Skeletal muscle cell (primary cell): ENCODE data around the gene GGT7.
"Not testable (repeated sequence)": the region's sequence is repeated elsewhere in the genome, so short reads cannot be mapped to it uniquely, and the experiment has no call there.

Experiments used
- DNase-seq: peaks from one replicate; pipeline ENCODE4 v3.0.0-alpha.2; 2010; ENCODE audit warnings: low read depth
- H3K4me3 ChIP-seq: 2 replicates; pipeline ENCODE4 v1.5.1; 2011; ENCODE audit warnings: low read depth, mild to moderate bottlenecking, control low read depth, low read length, moderate library complexity

GGT7 gene

DNA sequence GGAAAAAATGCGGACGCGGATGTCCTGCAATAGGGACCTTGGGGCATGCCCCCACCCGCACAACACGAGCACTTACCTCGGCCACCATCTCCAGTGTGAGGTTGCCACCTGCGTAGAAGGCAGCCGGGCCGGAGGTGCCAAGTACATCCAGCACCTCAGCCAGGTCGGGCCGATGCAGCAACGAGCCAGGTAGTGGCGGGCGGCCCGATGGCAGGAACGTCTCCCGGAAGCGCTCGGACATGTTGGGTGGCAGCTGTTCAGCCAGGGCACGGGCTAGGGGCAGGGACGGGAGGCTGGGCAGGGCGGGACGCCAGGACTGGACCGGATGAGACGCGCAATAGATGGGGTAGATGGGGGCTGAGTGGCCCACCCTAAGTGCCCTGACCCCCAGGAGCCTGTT lies 13.3 kb downstream of the GGT7 start:
- DNase-seq = no peak
- H3K4me3 ChIP-seq = no peak overlapping the region

- no peak overlapping the region for H3K4me3 ChIP-seq
- no peak for DNase-seq
These were observed 20.4 kb downstream of the GGT7 start for GRCh38 chr20:34852298-34852697.

GRCh38 chr20:34850969-34851368 lies 21.7 kb downstream of the GGT7 start:
- DNase-seq = no peak
- H3K4me3 ChIP-seq = no peak overlapping the region

DNA sequence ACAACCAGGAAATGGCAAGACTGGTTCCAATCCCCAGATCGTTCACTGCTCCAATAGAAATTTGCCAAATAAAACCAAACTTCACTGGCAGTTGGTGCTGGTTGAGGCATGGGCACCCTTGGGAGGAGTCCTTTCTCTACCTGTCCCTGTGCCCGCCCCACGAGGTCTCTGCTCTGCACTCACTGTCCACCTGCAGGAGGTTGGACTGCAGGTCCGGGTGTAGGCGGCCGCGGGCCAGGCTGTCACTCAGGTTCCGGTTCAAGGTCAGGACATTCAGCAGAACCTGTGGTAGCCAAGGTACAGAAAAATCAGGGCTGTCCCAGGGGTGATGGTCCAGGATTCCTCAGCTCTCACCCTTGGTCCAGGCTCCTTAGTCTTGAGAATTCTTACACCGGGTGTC lies 22.9 kb downstream of the GGT7 start:
- no peak for DNase-seq
- no peak overlapping the region for H3K4me3 ChIP-seq

DNA sequence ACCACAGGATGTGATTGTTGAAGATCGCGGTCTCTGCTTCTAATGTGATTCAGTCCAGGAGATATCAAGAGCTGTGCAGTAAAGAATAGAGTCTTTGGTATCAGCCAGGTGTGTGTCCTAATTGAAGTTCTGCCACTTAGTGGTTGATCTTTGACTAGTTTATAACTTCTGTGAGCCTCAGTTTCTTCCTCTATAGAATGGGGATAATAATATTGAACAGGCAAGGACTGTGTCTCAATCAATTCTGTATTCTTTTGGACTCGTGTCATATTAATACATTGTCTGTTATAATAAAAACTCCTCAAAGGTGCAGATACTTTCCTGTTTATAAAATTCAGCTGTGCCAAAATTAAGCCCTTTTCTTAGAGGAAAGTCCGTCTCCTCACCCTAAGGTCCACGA lies 24.1 kb downstream of the GGT7 start:
- DNase-seq = no peak
- H3K4me3 ChIP-seq = no peak overlapping the region

GRCh38 chr20:34843421-34843820 lies 29.2 kb downstream of the GGT7 start:
- no peak for DNase-seq
- H3K4me3 ChIP-seq = no peak overlapping the region

DNA sequence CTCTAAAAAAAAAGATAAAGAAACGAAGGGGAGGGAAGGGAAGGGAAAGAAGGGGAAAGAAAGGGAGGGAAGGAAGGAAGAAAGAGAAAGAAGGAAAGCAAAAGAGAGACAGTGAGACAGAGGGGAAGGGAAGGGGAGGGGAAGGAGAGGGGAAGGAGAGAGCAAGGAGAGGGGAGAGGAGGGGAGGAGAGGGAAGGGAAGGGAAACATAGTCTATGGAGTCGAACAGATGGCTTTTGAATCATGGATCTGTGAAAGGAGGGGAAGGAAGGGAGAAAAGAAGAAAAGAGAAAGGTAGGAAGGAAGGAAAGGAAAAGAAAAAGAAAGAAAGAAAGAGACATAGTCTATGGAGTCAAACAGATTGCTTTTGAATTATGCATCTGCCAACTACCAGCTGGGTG lies 30.5 kb downstream of the GGT7 start:
- DNase-seq = no peak

DNA sequence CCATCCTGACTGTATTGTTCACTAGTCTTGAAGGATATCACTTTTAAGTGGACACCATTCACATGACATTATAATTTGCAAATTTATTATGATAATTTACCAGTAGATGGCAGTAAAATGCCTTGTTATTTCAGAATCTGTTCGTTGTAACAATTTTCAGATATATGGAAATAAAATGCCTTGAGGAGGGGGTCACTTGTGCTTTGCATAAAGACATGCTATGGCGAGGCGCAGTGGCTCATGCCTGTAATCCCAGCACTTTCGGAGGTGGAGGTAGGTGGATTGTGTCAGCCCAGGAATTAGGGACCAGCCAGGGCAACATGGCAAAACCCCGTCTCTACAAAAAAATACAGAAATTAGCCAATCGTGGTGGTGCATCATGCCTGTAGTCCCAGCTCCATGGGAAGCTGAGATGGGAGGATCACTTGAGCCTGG lies 38.2 kb downstream of the GGT7 start:
- DNase-seq = no peak

More for the DNA sequence above, 30.5 kb downstream of the GGT7 start:
- H3K4me3 ChIP-seq = no peak overlapping the region

DNA sequence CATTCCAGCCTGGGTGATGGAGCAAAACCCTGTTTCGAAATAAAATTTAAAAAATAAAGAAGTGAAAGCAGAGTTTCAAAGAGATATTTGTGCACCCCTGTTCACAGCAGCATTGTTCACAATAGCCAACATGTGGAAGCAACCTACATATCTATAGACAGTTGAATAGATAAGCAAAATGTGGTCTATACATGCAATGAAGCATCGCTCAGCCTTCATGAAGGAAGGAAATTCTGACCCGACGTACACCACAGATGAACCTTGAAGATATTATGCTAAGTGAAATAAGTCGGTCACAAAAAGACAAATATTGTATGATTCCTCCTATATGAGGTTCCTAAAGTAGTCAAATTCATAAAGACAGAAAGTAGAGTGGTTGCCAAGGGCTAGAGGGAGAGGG lies 40.7 kb downstream of the GGT7 start:
- no peak for DNase-seq
- no peak overlapping the region for H3K4me3 ChIP-seq

More for the DNA sequence above, 38.2 kb downstream of the GGT7 start:
- H3K4me3 ChIP-seq = peak overlapping the region; percentile 20

- no peak overlapping the region for H3K4me3 ChIP-seq
- no peak for DNase-seq
These were observed 43.5 kb downstream of the GGT7 start for GRCh38 chr20:34829191-34829590.

DNA sequence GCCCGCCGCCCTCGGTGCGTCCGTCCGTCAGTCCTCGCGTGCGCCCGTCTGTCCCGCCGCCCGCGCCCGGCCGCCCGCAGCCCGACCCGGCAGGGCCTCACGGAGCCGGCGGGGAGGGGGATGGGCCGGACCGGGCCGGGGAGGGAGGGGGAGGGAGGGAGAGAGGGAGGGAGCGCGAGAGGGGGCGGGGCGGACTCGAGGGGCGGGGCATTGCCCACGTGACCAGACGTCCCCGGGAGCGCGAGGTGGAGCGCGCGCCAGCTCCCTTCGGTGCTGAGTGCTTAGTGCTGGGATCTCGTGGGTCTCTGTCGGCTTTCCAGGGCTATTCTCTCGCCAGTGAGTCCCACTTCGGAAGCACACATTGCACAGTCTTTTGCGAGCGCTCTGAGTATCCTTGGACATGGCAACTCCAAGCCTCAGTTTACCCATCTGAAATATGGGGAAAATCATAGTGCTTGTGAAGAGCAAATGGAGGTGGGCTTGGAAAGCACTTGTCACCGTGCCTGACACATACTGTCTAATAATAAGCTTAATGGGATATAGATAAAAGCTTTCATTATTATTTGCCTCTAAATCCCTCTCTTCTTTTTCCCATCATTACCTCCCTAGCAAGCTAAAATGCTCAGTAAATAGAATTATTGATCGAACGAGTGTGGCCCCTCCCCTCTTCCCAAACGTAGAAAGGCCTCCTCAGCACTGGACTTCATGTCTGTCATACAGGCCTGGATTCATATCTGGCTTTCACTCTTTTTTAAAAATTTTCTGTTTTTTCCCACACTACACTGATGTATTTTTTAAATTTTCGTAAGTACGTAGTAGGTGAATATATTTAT lies 46.9 kb downstream of the GGT7 start, which contains the start of gene NCOA6:
NCOA6 (minus strand) TSS at position 122 of the 833 bp plus-strand sequence. CDS start 43,296 bp downstream, outside the sequence.
- peak; percentile 45 for DNase-seq
- H3K4me3 ChIP-seq = peak within 1 kb of the TSS; percentile 83

DNA sequence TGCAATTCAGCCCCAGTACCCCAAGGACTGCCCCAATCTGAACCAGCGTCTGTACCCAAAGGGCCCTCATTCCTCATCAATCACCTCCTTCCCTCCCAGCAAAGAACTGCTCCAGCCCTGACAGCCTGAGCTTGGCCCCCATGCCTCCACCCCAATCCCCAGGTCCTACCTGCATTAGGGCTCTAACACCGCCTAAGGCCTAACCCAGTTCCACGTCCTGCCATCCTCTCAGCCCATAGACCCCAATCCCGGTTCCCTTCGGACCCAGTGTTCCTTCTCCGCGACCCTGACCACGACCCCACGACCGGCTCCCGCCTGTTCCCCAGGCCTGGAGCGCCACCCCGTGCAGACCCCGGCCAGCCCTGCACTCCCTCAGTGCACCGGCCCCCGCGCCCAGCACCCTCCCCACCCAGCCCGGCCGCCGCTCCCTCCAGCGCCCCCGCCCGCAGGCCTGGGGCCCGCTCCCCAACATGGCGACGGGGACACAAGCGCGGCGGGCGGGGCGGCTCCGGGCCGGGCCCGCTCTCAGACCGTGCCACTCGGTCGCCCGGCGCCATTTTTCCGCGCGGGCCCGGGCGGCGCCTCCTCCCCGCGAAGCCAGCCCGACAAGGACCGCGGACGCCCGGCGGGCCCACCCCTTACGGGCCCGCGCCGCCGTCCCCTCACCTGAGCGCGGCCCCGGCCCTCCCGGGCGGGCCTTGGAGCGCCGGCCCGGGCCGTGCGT lies 47.7 kb downstream of the GGT7 start:
- DNase-seq = peak; percentile 3
- H3K4me3 ChIP-seq = peak overlapping the region; percentile 83

GRCh38 chr20:34824452-34824805 lies 48.2 kb downstream of the GGT7 start:
- peak; percentile 4 for DNase-seq
- H3K4me3 ChIP-seq = peak overlapping the region; percentile 83

GRCh38 chr20:34824026-34824425 lies 48.6 kb downstream of the GGT7 start:
- DNase-seq = no peak

DNA sequence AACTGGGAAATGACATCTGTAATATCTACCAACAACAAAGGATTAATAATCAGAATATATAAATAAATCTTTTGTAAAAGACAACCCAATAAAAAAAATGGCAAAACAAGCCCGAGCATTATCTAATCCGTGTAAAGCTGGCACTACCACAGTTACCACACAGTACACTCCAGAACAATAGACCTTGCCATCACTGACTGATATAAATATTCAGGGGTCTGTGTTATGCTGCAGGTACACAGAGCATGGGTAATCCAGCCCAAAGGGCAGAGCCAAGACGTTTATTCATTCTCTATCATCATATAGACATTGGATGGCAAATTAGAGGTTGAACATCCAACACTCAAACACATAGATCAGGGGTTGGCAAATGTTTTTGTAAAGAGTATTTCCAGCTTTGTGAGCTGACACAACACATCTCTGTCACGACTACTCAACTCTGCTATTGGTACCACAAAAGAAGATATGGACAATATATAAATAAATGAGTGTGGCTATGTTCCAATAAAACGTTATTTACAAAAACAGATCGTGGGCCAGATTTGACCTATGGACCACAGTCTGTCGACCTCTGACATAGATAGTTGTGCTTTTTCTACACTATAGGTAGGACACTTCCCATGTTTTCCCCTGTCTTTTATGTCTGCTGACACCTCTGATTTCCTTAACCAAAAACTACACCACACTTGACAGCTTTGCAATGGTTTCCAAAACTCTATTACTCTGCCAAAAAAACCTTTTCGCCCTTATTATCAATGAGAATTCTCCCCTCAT lies 51.7 kb downstream of the GGT7 start:
- DNase-seq = no peak
- no peak overlapping the region for H3K4me3 ChIP-seq

More at GRCh38 chr20:34824026-34824425, 48.6 kb downstream of the GGT7 start:
- peak overlapping the region; percentile 83 for H3K4me3 ChIP-seq

DNA sequence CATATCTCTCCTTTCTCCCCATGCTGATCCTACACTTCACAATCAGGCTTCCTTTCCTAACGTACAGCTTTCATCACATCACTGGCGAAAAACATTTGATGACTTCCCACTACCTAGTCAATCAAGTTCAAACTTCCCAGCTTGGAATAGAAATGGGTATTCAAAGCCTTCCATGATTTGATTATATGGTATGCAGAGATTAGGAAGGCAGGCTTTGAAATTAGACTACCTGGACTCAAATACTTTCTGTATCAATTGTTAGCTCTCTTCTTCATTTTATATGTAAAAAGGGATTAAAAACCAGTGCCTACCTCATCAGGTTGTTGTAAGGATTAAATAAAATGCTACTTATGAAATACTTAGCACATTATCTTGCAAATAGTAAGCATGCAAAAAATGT lies 54.9 kb downstream of the GGT7 start:
- no peak overlapping the region for H3K4me3 ChIP-seq
- DNase-seq = no peak

DNA sequence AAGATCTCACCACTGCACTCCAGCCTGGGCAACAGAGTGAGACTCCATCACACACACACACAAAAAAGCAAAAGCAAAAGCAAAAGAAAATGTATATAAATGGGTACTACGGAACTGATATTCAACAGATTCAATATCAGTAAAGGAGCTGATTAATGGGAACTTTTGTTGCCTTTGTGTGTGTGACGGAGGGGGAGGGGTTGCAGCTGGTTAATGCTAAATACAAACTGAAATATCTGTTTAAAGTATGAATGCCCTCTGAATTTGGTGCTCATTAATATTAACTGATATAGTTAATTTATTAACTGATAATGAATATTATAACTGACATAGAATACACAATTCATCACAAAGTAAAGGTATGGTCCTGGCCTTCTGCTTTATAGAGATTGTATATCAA lies 55.6 kb downstream of the GGT7 start:
- no peak for DNase-seq
- H3K4me3 ChIP-seq = no peak overlapping the region

DNA sequence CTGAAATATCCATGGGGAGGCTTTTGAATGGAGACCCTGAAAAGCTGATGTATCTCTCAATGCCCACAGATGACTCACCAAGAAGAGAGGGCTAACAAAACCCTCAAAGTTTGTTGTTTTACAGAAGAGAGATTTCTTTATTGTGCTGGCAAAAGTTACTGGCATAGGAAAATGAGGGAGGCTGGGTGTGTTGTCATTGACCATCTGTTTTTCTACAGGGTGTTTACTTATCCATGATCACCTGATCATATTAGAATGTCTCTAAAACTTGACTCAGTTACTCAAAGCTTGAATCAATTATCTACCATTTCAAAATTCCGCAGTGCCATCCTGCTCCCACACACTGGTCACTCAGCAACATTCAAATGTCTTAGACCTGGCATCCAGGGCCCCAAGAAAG lies 57.0 kb downstream of the GGT7 start:
- no peak for DNase-seq
- H3K4me3 ChIP-seq = no peak overlapping the region

DNA sequence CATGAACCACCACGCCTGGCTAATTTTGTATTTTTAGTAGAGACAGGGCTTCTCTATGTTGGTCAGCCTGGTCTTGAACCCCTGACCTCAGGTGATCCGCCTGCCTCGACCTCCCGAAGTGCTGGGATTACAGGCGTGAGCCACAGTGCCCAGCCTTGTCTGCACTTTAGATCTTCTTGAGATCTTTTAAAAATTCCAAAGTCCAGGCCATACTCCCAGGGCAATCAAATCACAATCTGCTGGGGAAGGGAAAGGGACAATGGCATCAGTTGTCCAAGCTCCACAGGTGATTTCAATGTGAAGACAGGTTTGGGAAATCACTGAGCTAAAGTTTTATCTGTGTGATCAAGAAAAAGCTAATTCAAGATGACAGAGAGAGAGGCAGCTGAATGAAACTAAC lies 64.1 kb downstream of the GGT7 start:
- no peak overlapping the region for H3K4me3 ChIP-seq
- DNase-seq = no peak

GRCh38 chr20:34807944-34808465 lies 64.7 kb downstream of the GGT7 start:
- DNase-seq, H3K4me3 ChIP-seq: not testable (repeated sequence)
